Adrenal gland (tissue), 5 donors: ENCODE results near the gene NHS.

ENCODE experiments used
- POLR2A ChIP-seq, 2 donors: fragments of 450-650 bp; IDR thresholded peaks; one replicate each; pipeline ENCODE4 v1.6.1; 2017; ENCODE audit warnings: antibody characterized with exemption in 2 of 2, mild to moderate bottlenecking in 2 of 2, moderate library complexity in 1 of 2
- TF ChIP-seq, protein P1 (sequence below), 6 experiments: fragments of 450-650 bp in 4 of 6; fragments of 200-600 bp in 2 of 6; sonication (generic) in 1 of 6; IDR thresholded peaks; 1 replicate in 5 of 6; 2 replicates in 1 of 6; pipeline versions ENCODE4 v1.5.1 to v1.8.0; 2016 to 2021; ENCODE audit warnings: antibody characterized with exemption in 6 of 6, mild to moderate bottlenecking in 2 of 6, moderate library complexity in 1 of 6
- donor health status: DM: no; HTN: no; CAD: no.

DNA sequence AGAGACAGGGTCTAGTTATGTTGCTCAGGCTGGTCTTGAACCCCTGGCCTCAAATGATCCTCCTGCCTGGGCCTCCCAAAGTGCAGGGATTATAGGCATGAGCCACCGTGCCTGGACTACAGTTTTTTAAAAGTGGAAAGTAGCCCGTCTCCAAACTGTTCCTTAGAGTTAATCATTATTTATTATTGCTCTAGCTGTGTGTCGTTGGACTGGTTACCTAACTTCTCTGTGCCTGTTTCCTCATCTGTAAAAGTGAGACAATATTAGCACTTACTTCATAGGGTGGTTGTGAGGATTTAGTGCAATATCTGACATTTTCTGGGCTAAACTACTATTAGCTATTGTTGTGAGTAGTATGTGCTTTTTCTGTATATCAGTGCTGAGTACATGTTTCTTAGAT, 210.0 kb downstream of the NHS start:
- TF ChIP-seq, protein P1, sequence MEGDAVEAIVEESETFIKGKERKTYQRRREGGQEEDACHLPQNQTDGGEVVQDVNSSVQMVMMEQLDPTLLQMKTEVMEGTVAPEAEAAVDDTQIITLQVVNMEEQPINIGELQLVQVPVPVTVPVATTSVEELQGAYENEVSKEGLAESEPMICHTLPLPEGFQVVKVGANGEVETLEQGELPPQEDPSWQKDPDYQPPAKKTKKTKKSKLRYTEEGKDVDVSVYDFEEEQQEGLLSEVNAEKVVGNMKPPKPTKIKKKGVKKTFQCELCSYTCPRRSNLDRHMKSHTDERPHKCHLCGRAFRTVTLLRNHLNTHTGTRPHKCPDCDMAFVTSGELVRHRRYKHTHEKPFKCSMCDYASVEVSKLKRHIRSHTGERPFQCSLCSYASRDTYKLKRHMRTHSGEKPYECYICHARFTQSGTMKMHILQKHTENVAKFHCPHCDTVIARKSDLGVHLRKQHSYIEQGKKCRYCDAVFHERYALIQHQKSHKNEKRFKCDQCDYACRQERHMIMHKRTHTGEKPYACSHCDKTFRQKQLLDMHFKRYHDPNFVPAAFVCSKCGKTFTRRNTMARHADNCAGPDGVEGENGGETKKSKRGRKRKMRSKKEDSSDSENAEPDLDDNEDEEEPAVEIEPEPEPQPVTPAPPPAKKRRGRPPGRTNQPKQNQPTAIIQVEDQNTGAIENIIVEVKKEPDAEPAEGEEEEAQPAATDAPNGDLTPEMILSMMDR (IDR thresholded peaks at IDR 0.05), result no peak
- TF ChIP-seq POLR2A (IDR thresholded peaks at IDR 0.05), result no peak
